Endothelial cell (in vitro differentiated cells): ENCODE measurements around the gene RNF220. TPM values are rescaled to one million over a fixed set of nuclear protein-coding genes. Genes with fewer than 3 reads are reported as not detected.

Experiments
- DNase-seq: peaks from one replicate; pipeline ENCODE4 v3.0.0; 2021; ENCODE audit warnings: low spot score
- H3K27ac Mint-ChIP-seq: one replicate; pipeline ENCODE4 v1.8.0; 2021; ENCODE audit warnings: mixed read lengths, inconsistent platforms; ENCODE audit not compliant: unreplicated experiment
- H3K27me3 Mint-ChIP-seq: one replicate; pipeline ENCODE4 v1.8.0; 2021; ENCODE audit warnings: mild to moderate bottlenecking, moderate library complexity, mixed read lengths, inconsistent platforms; ENCODE audit not compliant: unreplicated experiment
- H3K36me3 Mint-ChIP-seq: one replicate; pipeline ENCODE4 v1.8.0; 2021; ENCODE audit warnings: mild to moderate bottlenecking, low read depth, mixed read lengths, inconsistent platforms; ENCODE audit not compliant: unreplicated experiment
- H3K4me1 Mint-ChIP-seq: one replicate; pipeline ENCODE4 v1.8.0; 2021; ENCODE audit warnings: mild to moderate bottlenecking, mixed read lengths, inconsistent platforms; ENCODE audit not compliant: unreplicated experiment
- H3K4me3 Mint-ChIP-seq: one replicate; pipeline ENCODE4 v1.8.0; 2021; ENCODE audit warnings: mild to moderate bottlenecking, mixed read lengths, inconsistent platforms; ENCODE audit not compliant: unreplicated experiment
- H3K9me3 Mint-ChIP-seq: one replicate; pipeline ENCODE4 v1.8.0; 2021; ENCODE audit warnings: mixed read lengths, inconsistent platforms; ENCODE audit not compliant: unreplicated experiment
- total RNA-seq: library from RNA; stranded (reverse); fragmentation: NEBNext Ultra II Directional; extraction: Animal tissue kit (Norgen Biotek cat#: 25700); gene quantifications from one replicate; pipeline ENCODE4 v1.2.1, GENCODE V29; 2021; ENCODE audit not compliant: unreplicated experiment
- TF ChIP-seq, protein P1 (sequence below): fragments of 200-600 bp; sonication (generic); IDR thresholded peaks from one replicate; pipeline ENCODE4 v1.5.0; 2021; ENCODE audit warnings: antibody characterized with exemption; ENCODE audit not compliant: unreplicated experiment

The RNF220 gene
- total RNA-seq, 1 donor from 2014 or later, result 87.5 TPM

GRCh38 chr1:44390277-44390676 is 14.8 kb upstream of the RNF220 start:
- TF ChIP-seq, protein P1, sequence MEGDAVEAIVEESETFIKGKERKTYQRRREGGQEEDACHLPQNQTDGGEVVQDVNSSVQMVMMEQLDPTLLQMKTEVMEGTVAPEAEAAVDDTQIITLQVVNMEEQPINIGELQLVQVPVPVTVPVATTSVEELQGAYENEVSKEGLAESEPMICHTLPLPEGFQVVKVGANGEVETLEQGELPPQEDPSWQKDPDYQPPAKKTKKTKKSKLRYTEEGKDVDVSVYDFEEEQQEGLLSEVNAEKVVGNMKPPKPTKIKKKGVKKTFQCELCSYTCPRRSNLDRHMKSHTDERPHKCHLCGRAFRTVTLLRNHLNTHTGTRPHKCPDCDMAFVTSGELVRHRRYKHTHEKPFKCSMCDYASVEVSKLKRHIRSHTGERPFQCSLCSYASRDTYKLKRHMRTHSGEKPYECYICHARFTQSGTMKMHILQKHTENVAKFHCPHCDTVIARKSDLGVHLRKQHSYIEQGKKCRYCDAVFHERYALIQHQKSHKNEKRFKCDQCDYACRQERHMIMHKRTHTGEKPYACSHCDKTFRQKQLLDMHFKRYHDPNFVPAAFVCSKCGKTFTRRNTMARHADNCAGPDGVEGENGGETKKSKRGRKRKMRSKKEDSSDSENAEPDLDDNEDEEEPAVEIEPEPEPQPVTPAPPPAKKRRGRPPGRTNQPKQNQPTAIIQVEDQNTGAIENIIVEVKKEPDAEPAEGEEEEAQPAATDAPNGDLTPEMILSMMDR, result no peak
- no peak overlapping the region for H3K27ac Mint-ChIP-seq
- no peaks in the 10 kb centered on the region for H3K4me1 Mint-ChIP-seq
- no peak overlapping the region for H3K4me3 Mint-ChIP-seq
- no peaks in the 10 kb centered on the region for H3K9me3 Mint-ChIP-seq
- DNase-seq, result no peak
- H3K27me3 Mint-ChIP-seq, result no peaks in the 10 kb centered on the region
- no peaks in the 10 kb centered on the region for H3K36me3 Mint-ChIP-seq

- Mint-ChIP-seq H3K36me3 (no peaks in the 10 kb centered on the region), H3K27ac (no peak overlapping the region), H3K27me3 (no peaks in the 10 kb centered on the region), H3K4me3 (no peak overlapping the region), H3K4me1 (peaks cover 21% of the 10 kb centered on the region), H3K9me3 (no peaks in the 10 kb centered on the region)
- DNase-seq, result no peak
- TF ChIP-seq, protein P1, result no peak
These were observed 3.5 kb upstream of the RNF220 start for GRCh38 chr1:44401256-44402228.

DNA sequence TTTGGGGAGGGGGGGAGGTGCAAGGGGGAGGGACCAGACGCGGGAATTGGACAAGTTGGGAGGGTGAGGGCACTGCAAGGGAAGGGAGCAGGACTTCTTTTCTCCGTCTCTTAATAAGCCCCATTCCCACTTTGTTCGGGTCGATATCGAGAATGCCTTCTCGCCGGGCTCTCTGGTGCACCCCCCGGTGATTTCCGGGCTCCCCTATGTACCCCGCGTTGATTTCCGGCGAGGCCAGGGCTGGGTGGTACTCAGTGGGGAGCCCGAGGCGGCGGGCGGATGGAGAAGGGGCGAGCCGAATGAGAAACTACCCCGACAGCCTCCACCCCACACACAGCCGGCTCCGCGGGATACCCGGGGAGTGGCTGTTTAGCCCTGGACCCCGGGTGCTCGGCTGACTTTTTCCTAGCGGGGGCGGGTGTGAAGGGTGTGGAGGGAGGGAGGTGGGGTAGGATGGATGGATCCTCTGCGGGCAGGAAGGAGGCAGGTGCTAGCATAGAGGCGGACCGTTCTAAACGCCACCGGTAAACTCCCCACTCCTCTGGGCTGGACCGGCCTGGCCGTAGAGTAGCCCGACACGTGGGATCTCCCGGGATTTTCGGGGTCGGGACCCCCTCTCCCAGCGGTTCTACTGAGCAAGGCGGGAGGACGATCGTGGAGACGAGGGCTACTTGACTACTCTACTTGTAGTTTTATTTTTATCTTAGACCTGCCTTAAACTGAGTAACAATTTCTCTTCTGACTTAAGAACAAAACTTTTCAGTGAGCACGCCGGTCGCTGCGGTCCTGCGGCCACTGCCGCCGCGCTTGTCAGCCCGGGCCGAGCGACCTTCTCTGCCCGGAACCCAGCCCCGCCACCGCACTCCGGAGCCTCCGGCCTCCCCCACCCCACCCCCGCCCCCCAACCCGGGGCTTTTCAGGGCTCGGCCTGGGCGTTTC is 1.0 kb downstream of the RNF220 start:
- peak; percentile 35 for DNase-seq
- Mint-ChIP-seq H3K27me3 (peaks cover 4% of the 10 kb centered on the region), H3K9me3 (no peaks in the 10 kb centered on the region), H3K4me3 (peak overlapping the region; percentile 97), H3K4me1 (peaks cover 34% of the 10 kb centered on the region), H3K27ac (no peak overlapping the region), H3K36me3 (no peaks in the 10 kb centered on the region)
- TF ChIP-seq, protein P1, result no peak

DNA sequence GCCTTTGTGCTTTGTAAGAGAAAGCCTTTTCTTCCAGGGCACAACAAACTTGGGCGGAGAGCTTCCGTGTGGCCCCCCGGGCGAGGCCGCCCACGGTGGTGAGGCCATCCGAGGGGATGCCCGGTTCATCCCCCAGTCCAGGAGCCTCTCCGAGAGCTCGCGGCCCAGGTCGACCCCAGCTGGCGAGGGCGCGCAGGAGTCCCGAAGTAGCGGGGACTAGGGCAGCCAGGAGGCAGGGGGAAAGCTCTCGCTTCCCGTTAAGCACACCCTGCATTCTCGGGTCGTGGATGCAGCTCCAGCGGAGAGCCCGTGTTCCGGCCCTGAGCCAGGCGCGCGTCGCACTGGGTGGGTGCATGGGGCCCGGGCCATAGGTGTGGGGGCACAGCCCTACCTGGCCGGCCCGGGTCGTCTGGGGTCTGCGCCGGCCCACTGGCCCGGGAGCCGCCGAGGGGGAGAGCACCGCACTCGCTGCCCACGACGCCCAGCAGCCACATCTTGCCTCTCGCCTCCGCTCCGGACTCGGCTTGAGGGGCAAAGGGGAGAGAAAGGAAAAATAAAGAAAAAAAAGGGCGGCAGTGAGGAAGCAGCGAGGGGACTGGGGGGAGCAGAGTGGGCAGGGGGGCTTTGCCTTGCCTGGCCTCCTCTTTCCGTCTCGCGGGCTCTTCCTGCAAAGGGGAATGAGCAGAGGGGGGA is 1.8 kb downstream of the RNF220 start:
- peaks cover 4% of the 10 kb centered on the region for H3K27me3 Mint-ChIP-seq
- no peaks in the 10 kb centered on the region for H3K9me3 Mint-ChIP-seq
- TF ChIP-seq, protein P1, result no peak
- H3K27ac Mint-ChIP-seq, result no peak overlapping the region
- DNase-seq, result peak; percentile 31
- no peaks in the 10 kb centered on the region for H3K36me3 Mint-ChIP-seq
- peak overlapping the region; percentile 97 for H3K4me3 Mint-ChIP-seq
- H3K4me1 Mint-ChIP-seq, result peaks cover 29% of the 10 kb centered on the region
